ENCODE measurements around the gene SCAF8. TPM values are rescaled to one million over a fixed set of nuclear protein-coding genes. Genes with fewer than 3 reads are reported as not detected.
"Not testable (repeated sequence)": the region's sequence is repeated elsewhere in the genome, so short reads cannot be mapped to it uniquely, and the experiment has no call there.

SCAF8 gene
- polyA plus RNA-seq, 2 donors, result 9.1 to 10.2 TPM

DNA sequence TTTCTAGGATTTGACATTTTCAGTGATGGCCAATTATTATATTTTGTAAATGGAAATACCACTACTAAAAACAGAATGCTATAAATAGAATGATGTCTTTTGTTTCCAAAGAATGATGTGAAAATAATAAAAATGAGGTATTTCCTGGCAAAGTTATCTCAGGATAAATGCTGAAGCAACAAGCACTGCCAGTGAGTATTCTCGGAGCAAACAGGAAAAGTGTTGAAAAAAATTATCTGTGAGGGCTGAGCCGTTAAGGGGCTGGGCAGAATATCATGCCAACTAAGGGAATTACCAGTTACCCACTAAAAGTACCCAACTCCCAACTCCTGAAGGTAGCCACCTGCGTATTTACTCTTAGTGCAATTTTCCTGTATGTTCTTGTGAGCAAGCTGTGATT is 23.6 kb upstream of the SCAF8 start:
- Histone ChIP-seq H3K9me3 (ENCODE audit: control insufficient read depth in 2 of 2, insufficient read depth in 1 of 2, low read depth in 1 of 2, low read length in 1 of 2) (no peaks in the 10 kb centered on the region), H3K4me3 (ENCODE audit: low read depth in 1 of 2, low read length in 2 of 2) (no peak overlapping the region), H3K27me3 (ENCODE audit: control insufficient read depth in 1 of 2, insufficient read depth in 2 of 2, low read length in 2 of 2) (no peaks in the 10 kb centered on the region), H3K4me1 (ENCODE audit: control insufficient read depth in 2 of 2, insufficient read depth in 2 of 2, low read length in 1 of 2) (no peaks in the 10 kb centered on the region), H3K36me3 (ENCODE audit: control insufficient read depth in 2 of 2, insufficient read depth in 2 of 2, low read length in 1 of 2) (no peaks in the 10 kb centered on the region), H3K27ac (ENCODE audit: low read depth in 2 of 2, low read length in 1 of 2) (no peak overlapping the region)
- WGBS, 2 donors, result 38 to 39% methylated on average over 3 of the region's 3 CpGs

DNA sequence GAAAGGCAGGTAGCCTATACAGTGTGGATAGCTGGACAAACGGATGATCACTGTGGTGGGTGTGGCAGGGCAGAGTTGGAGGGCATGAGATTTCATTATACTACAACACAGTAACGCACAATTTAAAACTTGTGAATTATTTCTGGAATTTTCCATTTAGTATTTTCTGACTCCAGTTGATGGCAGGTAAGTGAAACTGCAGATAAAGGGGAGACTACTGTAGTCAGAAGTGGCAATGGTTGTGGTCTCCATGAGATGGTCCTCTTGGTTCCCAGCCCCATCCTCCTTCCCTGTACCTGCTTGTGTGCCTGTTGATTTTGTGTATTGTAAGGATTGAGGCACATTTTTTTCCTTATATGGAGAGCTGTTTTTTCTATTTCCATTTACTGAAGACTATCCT is 22.5 kb upstream of the SCAF8 start:
- H3K4me1 ChIP-seq (ENCODE audit: control insufficient read depth in 2 of 2, insufficient read depth in 2 of 2, low read length in 1 of 2), result no peaks in the 10 kb centered on the region
- no peaks in the 10 kb centered on the region for H3K36me3 ChIP-seq (ENCODE audit: control insufficient read depth in 2 of 2, insufficient read depth in 2 of 2, low read length in 1 of 2)
- 78 to 84% methylated on average over 2 of the region's 2 CpGs for WGBS, 2 donors
- H3K9me3 ChIP-seq (ENCODE audit: control insufficient read depth in 2 of 2, insufficient read depth in 1 of 2, low read depth in 1 of 2, low read length in 1 of 2), result no peaks in the 10 kb centered on the region
- no peak overlapping the region for H3K27ac ChIP-seq (ENCODE audit: low read depth in 2 of 2, low read length in 1 of 2)
- H3K4me3 ChIP-seq (ENCODE audit: low read depth in 1 of 2, low read length in 2 of 2), result no peak overlapping the region
- H3K27me3 ChIP-seq (ENCODE audit: control insufficient read depth in 1 of 2, insufficient read depth in 2 of 2, low read length in 2 of 2), result no peaks in the 10 kb centered on the region

DNA sequence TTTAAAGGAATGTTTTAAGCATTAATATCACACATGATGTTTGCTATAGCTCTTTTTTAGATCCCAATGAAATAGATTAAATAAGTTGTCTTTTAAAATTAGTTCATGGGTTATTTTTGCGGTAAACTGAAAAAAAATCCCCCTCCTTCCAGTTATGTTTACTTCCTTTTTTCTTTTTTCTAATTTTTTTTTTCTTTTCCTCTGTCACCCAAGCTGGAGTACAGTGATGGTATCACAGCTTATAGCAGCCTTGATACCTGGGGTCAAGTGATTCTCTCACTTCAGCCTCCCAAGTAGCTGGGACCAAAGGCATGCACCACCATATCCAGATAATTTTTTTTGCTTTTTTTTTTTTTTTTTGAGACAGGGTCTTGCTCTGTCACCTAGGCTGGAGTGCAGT is 17.8 kb upstream of the SCAF8 start:
- Histone ChIP-seq H3K27ac (ENCODE audit: low read depth in 2 of 2, low read length in 1 of 2) (no peak overlapping the region), H3K27me3 (ENCODE audit: control insufficient read depth in 1 of 2, insufficient read depth in 2 of 2, low read length in 2 of 2) (no peaks in the 10 kb centered on the region), H3K9me3 (ENCODE audit: control insufficient read depth in 2 of 2, insufficient read depth in 1 of 2, low read depth in 1 of 2, low read length in 1 of 2) (no peaks in the 10 kb centered on the region), H3K36me3 (ENCODE audit: control insufficient read depth in 2 of 2, insufficient read depth in 2 of 2, low read length in 1 of 2) (no peaks in the 10 kb centered on the region), H3K4me1 (ENCODE audit: control insufficient read depth in 2 of 2, insufficient read depth in 2 of 2, low read length in 1 of 2) (no peaks in the 10 kb centered on the region), H3K4me3 (ENCODE audit: low read depth in 1 of 2, low read length in 2 of 2) (no peak overlapping the region)
- 85 to 88% methylated on average over 1 of the region's 1 CpG for WGBS, 2 donors

DNA sequence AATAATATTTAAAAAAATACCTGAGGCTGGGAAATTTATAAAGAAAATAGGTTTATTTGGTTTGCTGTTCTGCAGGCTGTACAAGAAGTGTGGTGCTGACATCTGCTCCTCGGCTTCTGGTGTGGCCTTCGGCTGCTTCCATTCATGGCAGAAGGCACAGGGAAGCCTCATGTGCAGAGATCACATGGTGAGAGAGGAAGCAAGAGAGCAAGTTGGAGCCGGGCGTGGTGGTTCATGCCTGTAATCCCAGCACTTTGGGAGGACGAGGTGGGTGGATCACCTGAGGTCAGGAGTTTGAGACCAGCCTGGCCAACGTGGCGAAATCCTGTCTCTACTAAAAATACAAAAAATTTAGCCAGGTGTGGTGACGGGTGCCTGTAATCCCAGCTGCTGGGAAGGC is 16.9 kb upstream of the SCAF8 start:
- H3K27ac ChIP-seq (ENCODE audit: low read depth in 2 of 2, low read length in 1 of 2), result not testable (repeated sequence)

DNA sequence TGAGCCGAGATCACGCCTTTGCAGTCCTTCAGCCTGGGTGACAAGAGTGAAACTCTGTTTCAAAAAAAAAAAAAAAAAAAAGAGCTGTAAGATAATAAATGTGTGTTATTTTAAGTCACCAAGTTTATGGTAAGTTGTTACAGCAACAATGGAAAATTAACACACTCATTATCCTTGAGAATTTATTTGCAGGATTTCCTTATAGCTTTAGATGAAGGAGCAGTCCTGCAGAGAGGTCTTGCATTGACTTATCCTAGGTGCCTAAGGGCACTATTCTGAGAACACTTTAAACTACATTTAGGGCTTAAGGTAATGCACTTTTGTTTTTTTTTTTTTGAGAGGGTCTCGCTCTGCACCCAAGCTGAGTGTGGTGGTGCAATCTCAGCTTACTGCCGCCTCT is 13.8 kb upstream of the SCAF8 start:
- H3K4me3 ChIP-seq (ENCODE audit: low read depth in 1 of 2, low read length in 2 of 2), result no peak overlapping the region

More for the DNA sequence above, 16.9 kb upstream of the SCAF8 start:
- not testable (repeated sequence) for H3K36me3 ChIP-seq (ENCODE audit: control insufficient read depth in 2 of 2, insufficient read depth in 2 of 2, low read length in 1 of 2); H3K4me1 ChIP-seq (ENCODE audit: control insufficient read depth in 2 of 2, insufficient read depth in 2 of 2, low read length in 1 of 2); H3K27me3 ChIP-seq (ENCODE audit: control insufficient read depth in 1 of 2, insufficient read depth in 2 of 2, low read length in 2 of 2); H3K4me3 ChIP-seq (ENCODE audit: low read depth in 1 of 2, low read length in 2 of 2); H3K9me3 ChIP-seq (ENCODE audit: control insufficient read depth in 2 of 2, insufficient read depth in 1 of 2, low read depth in 1 of 2, low read length in 1 of 2)
- WGBS, 2 donors, result 82 to 83% methylated on average over 8 of the region's 8 CpGs

DNA sequence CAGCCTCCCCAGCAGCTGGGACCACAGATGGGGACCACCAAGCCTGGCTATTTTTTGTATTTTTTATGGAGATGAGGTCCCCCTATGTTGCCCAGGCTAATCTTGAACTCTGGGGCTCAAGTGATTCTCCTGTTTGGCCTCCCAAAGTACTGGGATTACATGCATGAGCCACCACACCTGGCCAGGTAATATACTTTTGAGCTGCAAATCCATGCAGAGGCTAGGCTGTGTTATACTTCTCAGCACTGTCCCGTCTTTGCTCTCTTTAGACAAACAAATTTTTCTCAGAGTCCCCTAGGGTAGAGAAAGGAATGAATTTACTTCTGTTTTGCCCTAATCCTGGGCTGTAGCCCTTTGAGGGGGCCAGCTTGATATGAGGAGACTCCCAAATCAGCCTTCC is 13.4 kb upstream of the SCAF8 start:
- peaks cover 0 to 2% of the 10 kb centered on the region in 2 donors for H3K27me3 ChIP-seq (ENCODE audit: control insufficient read depth in 1 of 2, insufficient read depth in 2 of 2, low read length in 2 of 2)
- H3K4me1 ChIP-seq (ENCODE audit: control insufficient read depth in 2 of 2, insufficient read depth in 2 of 2, low read length in 1 of 2), result no peaks in the 10 kb centered on the region
- no peaks in the 10 kb centered on the region for H3K9me3 ChIP-seq (ENCODE audit: control insufficient read depth in 2 of 2, insufficient read depth in 1 of 2, low read depth in 1 of 2, low read length in 1 of 2)
- no peak overlapping the region for H3K4me3 ChIP-seq (ENCODE audit: low read depth in 1 of 2, low read length in 2 of 2)
- H3K36me3 ChIP-seq (ENCODE audit: control insufficient read depth in 2 of 2, insufficient read depth in 2 of 2, low read length in 1 of 2), result no peaks in the 10 kb centered on the region
- H3K27ac ChIP-seq (ENCODE audit: low read depth in 2 of 2, low read length in 1 of 2), result no peak overlapping the region
- 70 to 83% methylated on average over 1 of the region's 1 CpG for WGBS, 2 donors

More for the DNA sequence above, 13.8 kb upstream of the SCAF8 start:
- Histone ChIP-seq H3K4me1 (ENCODE audit: control insufficient read depth in 2 of 2, insufficient read depth in 2 of 2, low read length in 1 of 2) (no peaks in the 10 kb centered on the region), H3K9me3 (ENCODE audit: control insufficient read depth in 2 of 2, insufficient read depth in 1 of 2, low read depth in 1 of 2, low read length in 1 of 2) (no peaks in the 10 kb centered on the region), H3K36me3 (ENCODE audit: control insufficient read depth in 2 of 2, insufficient read depth in 2 of 2, low read length in 1 of 2) (no peaks in the 10 kb centered on the region), H3K27me3 (ENCODE audit: control insufficient read depth in 1 of 2, insufficient read depth in 2 of 2, low read length in 2 of 2) (peaks cover 0 to 2% of the 10 kb centered on the region in 2 donors), H3K27ac (ENCODE audit: low read depth in 2 of 2, low read length in 1 of 2) (no peak overlapping the region)
- 90 to 96% methylated on average over 4 of the region's 4 CpGs for WGBS, 2 donors

DNA sequence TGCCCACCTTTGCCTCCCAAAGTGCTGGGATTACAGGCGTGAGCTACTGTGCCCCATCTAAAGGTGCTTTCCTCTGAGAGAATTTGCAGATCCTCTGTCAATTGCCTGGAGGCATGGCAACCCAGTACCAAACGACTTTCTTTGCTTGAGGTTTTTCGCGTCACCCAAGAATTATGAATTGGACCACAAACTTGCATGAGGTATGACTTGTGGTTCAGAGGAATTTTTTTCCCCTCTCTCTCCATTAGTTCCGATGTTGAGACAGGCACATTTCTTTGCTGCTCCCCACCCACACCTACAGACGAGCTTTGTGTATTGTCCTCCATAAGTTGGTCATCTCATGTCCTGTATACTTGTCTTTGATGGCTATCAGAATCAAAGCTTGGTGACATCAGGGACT is 11.8 kb upstream of the SCAF8 start:
- peaks cover 0 to 2% of the 10 kb centered on the region in 2 donors for H3K27me3 ChIP-seq (ENCODE audit: control insufficient read depth in 1 of 2, insufficient read depth in 2 of 2, low read length in 2 of 2)
- no peak overlapping the region for H3K27ac ChIP-seq (ENCODE audit: low read depth in 2 of 2, low read length in 1 of 2)
- WGBS, 2 donors, result 59 to 64% methylated on average over 6 of the region's 6 CpGs
- H3K4me3 ChIP-seq (ENCODE audit: low read depth in 1 of 2, low read length in 2 of 2), result no peak overlapping the region
- H3K4me1 ChIP-seq (ENCODE audit: control insufficient read depth in 2 of 2, insufficient read depth in 2 of 2, low read length in 1 of 2), result no peaks in the 10 kb centered on the region
- H3K36me3 ChIP-seq (ENCODE audit: control insufficient read depth in 2 of 2, insufficient read depth in 2 of 2, low read length in 1 of 2), result no peaks in the 10 kb centered on the region
- H3K9me3 ChIP-seq (ENCODE audit: control insufficient read depth in 2 of 2, insufficient read depth in 1 of 2, low read depth in 1 of 2, low read length in 1 of 2), result no peaks in the 10 kb centered on the region

DNA sequence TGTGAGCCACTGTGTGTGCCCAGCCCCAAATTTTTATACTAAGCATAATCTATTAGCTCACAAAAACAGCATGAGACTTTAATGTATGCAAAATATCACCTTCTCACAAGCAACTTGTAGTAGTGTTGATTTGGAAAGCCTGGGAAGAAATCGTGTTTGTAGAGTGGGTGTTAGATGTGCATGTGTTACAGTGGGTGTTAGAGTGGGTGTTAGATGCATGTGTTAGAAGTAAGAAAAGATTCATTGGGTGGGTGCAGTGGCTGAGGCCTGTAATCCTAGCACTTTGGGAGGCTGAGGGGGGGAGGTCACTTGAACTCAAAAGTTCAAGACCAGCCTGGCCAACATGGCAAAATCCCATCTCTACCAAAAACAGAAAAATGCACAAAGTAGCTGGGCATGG is 6.3 kb upstream of the SCAF8 start:
- peaks cover 0 to 2% of the 10 kb centered on the region in 2 donors for H3K27me3 ChIP-seq (ENCODE audit: control insufficient read depth in 1 of 2, insufficient read depth in 2 of 2, low read length in 2 of 2)
- H3K27ac ChIP-seq (ENCODE audit: low read depth in 2 of 2, low read length in 1 of 2), result no peak overlapping the region
- no peaks in the 10 kb centered on the region for H3K9me3 ChIP-seq (ENCODE audit: control insufficient read depth in 2 of 2, insufficient read depth in 1 of 2, low read depth in 1 of 2, low read length in 1 of 2)
- no peaks in the 10 kb centered on the region for H3K4me1 ChIP-seq (ENCODE audit: control insufficient read depth in 2 of 2, insufficient read depth in 2 of 2, low read length in 1 of 2)
- H3K4me3 ChIP-seq (ENCODE audit: low read depth in 1 of 2, low read length in 2 of 2), result no peak overlapping the region
- H3K36me3 ChIP-seq (ENCODE audit: control insufficient read depth in 2 of 2, insufficient read depth in 2 of 2, low read length in 1 of 2), result no peaks in the 10 kb centered on the region
- WGBS, 2 donors, result 85 to 87% methylated on average over 1 of the region's 1 CpG

DNA sequence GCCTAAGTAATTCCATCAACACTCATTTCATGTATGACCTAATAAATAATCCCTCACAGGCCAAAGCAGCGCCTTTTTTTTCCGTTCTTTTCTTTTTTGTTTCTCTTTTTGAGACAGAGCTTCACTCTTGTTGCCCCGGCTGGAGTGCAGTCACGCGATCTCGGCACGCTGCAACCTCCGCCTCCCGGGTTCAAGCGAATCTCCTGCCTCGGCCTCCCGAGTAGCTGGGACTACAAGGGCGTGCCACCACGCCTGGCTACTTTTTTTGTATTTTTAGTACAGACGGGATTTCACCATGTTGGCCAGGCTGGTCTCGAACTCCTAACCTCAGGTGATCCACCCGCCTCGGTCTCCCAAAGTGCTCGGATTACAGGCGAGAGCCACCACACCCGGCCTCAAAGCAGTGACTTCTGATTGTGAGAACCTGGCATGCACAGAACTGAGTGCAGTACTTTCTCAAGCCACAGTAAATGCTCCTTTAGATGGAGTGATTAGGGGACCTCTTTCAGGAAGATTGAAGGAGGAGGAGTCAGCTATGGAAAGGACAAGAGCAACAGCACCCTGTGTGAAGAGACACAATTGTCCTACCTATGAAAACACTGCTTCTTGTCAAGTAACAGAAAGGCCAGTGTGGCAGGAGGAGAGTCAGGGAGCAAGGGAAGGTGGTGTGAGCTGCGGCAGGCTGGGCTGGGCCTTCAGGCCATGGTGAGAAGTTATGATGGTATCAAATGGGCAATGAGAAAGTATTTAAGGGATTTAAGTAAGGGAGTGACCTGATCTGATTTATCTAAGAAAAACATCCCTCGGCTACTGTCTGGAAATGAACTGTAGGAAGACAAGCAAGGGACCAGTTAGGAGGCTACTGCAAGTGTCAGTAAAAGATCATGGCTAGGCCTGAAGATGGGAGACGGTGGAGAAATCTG is 1.7 kb upstream of the SCAF8 start:
- Histone ChIP-seq H3K36me3 (ENCODE audit: control insufficient read depth in 2 of 2, insufficient read depth in 2 of 2, low read length in 1 of 2) (no peaks in the 10 kb centered on the region), H3K27ac (ENCODE audit: low read depth in 2 of 2, low read length in 1 of 2) (no peak overlapping the region), H3K4me3 (ENCODE audit: low read depth in 1 of 2, low read length in 2 of 2) (no peak overlapping the region), H3K4me1 (ENCODE audit: control insufficient read depth in 2 of 2, insufficient read depth in 2 of 2, low read length in 1 of 2) (no peaks in the 10 kb centered on the region), H3K9me3 (ENCODE audit: control insufficient read depth in 2 of 2, insufficient read depth in 1 of 2, low read depth in 1 of 2, low read length in 1 of 2) (no peaks in the 10 kb centered on the region), H3K27me3 (ENCODE audit: control insufficient read depth in 1 of 2, insufficient read depth in 2 of 2, low read length in 2 of 2) (no peaks in the 10 kb centered on the region)
- 93 to 94% methylated on average over 24 of the region's 24 CpGs for WGBS, 2 donors

All from esophagus (tissue), 2 donors.